Activated T-cell treated with anti-CD3 and anti-CD28 coated beads, Interleukin-2, amount 50 U/mL, for 4 hours (primary cell): ENCODE measurements around the gene ZBTB44. TPM values are rescaled to one million over a fixed set of nuclear protein-coding genes. Genes with fewer than 3 reads are reported as not detected.

Experiments used
- ATAC-seq, 2 donors: fragments of 200-7000 bp; cut with Tn5 transposase; one replicate each; pipeline ENCODE4 v1.10.0; 2021
- DNase-seq: peaks from one replicate; pipeline ENCODE4 v3.0.0-alpha.2; 2020
- H3K27me3 Mint-ChIP-seq: one replicate; pipeline ENCODE4 v1.8.0; 2021; ENCODE audit warnings: low read depth, mixed read lengths
- H3K36me3 Mint-ChIP-seq: one replicate; pipeline ENCODE4 v1.8.0; 2022; ENCODE audit warnings: mixed read lengths; ENCODE audit not compliant: insufficient read depth
- H3K4me1 Mint-ChIP-seq: one replicate; pipeline ENCODE4 v1.8.0; 2021; ENCODE audit warnings: low read depth, mixed read lengths
- H3K4me3 Mint-ChIP-seq: one replicate; pipeline ENCODE4 v1.8.0; 2021; ENCODE audit warnings: mild to moderate bottlenecking, moderate library complexity, mixed read lengths
- H3K9me3 Mint-ChIP-seq: one replicate; pipeline ENCODE4 v1.8.0; 2021; ENCODE audit warnings: mixed read lengths
- total RNA-seq, 3 donors: library from RNA; stranded (reverse); gene quantifications; one replicate each; pipeline ENCODE4 v1.2.1, GENCODE V29; 2021

ZBTB44 gene
- total RNA-seq, 3 donors from 2014 or later: 31.6 to 32.7 (median 31.6) TPM

DNA sequence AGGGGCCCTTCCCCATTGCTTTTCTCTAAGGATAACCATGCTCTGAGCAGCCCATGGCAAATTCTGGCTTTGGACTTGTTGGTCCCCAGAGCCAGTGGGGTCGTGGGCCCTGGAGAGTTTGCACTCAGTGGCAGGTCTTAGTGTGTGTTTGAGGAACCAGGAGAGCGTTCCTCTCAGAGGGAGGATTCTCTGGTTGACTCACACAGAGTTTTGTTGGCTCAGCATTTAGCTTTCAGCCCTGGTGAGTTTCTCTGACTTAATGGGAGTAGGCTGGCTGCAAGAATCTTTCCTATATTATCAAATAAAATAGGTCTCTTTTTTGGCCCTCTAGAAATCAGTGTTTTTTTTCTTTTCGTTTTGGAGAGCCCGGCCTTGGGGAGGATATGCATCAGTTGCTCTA lies 134.2 kb downstream of the ZBTB44 start:
- no peak for ATAC-seq
- H3K4me1 Mint-ChIP-seq: no peaks in the 10 kb centered on the region

DNA sequence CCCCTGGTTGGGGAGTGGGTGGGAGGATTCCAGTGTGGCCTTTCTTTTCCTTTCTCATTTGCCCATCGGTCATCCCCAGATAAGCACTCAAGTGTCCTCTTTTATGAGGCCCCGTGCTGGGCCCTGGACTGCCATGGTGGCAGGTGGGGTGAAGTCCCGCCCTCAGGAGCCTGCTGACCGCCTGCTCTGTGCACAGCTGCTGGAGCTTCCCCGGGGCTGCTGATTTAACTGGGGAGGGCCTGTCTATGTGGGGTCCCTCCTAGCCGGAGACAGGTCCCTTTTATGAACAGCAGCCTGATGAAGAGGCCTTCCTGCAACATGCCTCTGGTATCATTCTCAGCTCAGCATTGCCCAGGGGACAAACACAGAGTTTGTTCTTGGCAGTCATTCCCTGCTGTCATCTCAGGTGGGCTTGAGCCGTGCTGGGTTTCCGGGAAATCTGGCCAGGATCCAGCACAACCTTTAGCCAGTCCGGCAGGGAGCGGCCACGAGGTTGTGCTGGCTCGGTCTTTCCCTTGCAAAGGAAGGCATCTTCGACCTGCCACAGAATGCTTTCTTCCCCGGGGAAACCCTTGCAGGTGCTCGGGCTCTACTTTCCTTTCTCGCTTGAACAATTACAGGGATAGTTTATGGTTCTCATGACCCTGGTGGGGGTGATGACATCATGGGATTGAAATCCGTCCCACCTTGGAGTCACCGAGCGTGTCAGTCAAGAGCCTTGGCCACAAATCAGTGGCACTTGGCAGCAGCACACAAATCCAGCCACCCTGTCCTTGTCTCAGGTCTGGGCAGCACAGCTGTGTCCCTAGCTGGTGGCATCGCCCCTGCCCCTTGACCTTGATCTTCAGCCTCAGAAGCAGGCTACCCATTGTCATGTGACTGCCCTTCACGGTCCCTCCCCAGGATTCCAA lies 135.1 kb downstream of the ZBTB44 start:
- no peak for DNase-seq
- H3K4me1 Mint-ChIP-seq: no peaks in the 10 kb centered on the region
- H3K4me3 Mint-ChIP-seq: no peak overlapping the region
- H3K27me3 Mint-ChIP-seq: peaks cover 7% of the 10 kb centered on the region
- no peak for ATAC-seq
- H3K9me3 Mint-ChIP-seq: peaks cover 7% of the 10 kb centered on the region
- H3K36me3 Mint-ChIP-seq: no peaks in the 10 kb centered on the region

More for the DNA sequence above, 134.2 kb downstream of the ZBTB44 start:
- Mint-ChIP-seq H3K9me3 (no peaks in the 10 kb centered on the region), H3K27me3 (peaks cover 11% of the 10 kb centered on the region), H3K4me3 (no peak overlapping the region), H3K36me3 (no peaks in the 10 kb centered on the region)
- DNase-seq: no peak

DNA sequence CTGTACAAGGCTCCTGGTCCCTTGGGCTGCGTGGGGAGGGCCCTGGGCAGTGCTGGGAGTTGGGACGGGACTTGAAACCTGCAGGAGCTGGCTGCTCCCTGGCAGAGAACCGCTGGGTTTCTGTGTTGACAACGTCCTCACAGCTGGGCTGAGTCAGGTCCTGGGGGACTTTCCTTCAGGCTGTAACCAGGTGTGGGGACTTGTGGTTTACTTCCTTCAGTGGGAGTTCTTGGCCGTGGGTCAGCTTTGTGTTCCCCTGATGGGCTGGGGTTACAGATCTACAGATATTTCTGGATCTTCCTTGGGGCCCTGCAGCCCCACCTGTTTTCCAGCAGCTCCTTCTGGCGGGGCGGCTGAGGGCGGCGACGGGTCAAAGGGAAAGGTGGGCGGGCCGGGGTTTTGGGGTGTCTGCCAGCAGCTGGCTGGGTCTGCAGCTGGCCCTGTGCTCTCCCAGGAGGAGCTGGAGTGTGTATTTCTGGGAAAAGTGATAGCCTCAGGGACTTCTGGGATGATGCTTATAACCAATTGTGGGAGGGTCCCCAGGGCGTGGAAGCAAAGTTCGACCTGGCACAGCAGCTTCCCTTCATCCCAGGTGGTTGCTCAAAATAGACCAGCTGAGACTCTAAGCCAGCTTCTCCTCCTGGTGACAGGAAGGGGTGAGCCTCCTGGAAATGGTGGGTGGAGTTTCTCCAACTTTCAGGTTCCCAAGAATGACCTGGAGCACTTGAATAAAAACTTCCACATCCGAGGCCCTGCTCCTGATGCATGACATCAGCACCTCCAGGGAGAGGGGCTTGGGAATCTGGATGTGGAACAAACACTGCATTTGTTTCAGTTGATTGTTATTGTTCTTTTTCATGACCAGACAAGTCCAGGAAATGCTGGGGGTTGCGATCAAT lies 136.0 kb downstream of the ZBTB44 start:
- Mint-ChIP-seq H3K27me3 (peaks cover 6% of the 10 kb centered on the region), H3K4me1 (no peaks in the 10 kb centered on the region), H3K9me3 (peaks cover 8% of the 10 kb centered on the region), H3K36me3 (no peaks in the 10 kb centered on the region), H3K4me3 (no peak overlapping the region)
- DNase-seq (no peak), ATAC-seq (no peak)

DNA sequence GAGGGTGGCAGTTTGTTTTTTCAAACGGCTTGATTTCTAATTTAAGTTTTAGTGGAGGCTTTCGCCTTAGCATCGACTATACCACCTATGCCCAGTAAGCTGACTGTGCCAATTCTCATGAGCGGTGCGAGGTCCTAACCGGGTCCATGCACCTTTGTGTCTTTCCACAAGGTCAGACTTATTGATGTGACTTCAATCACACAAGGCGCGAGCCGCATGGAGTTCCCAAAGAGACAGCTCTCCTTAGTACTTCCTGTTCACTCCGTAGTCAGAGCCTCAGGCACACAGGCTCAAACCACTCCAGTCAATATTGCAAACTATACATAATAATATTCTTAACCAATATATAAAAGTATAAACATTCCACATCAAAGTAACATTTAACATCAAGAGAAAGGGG lies 136.9 kb downstream of the ZBTB44 start:
- ATAC-seq: no peak
- Mint-ChIP-seq H3K36me3 (no peaks in the 10 kb centered on the region), H3K4me3 (no peak overlapping the region), H3K9me3 (peaks cover 8% of the 10 kb centered on the region), H3K4me1 (no peaks in the 10 kb centered on the region), H3K27me3 (peaks cover 6% of the 10 kb centered on the region)
- no peak for DNase-seq

Other genes with a start within 250 kb of the ZBTB44 start
- 10 to 100 TPM; 53.5 to 70.6 (median 60.4) TPM for gene APLP2, start 245.0 kb downstream of the ZBTB44 start, total RNA-seq
- under 1 TPM; 0.21 to 0.30 (median 0.28) TPM for gene ST14, start 155.1 kb downstream of the ZBTB44 start, total RNA-seq
- under 1 TPM in 1 of 3 donors, not detected in 2; 0.08 TPM for gene ADAMTS8, start 113.7 kb upstream of the ZBTB44 start, total RNA-seq
- gene ADAMTS15, start 133.7 kb upstream of the ZBTB44 start, total RNA-seq: not detected